Thyroid gland (tissue), 4 donors: ENCODE results near the gene SCFD2.

Experiments used
- CTCF ChIP-seq, 6 experiments: fragments of 200-600 bp in 3 of 6; fragments of 450-650 bp in 3 of 6; sonication (generic) in 3 of 6; IDR thresholded peaks; one replicate each; pipeline ENCODE4 v1.5.1; 2016 to 2019; ENCODE audit warnings: antibody characterized with exemption in 6 of 6, mild to moderate bottlenecking in 2 of 6, inconsistent platforms in 1 of 6, moderate library complexity in 1 of 6
- POLR2A ChIP-seq, 2 donors: fragments of 450-650 bp; IDR thresholded peaks; one replicate each; pipeline ENCODE4 v1.6.1; 2017; ENCODE audit warnings: antibody characterized with exemption in 2 of 2, mild to moderate bottlenecking in 2 of 2, moderate library complexity in 1 of 2

GRCh38 chr4:53186714-53187358 is 179.0 kb downstream of the SCFD2 start:
- TF ChIP-seq CTCF (IDR thresholded peaks at IDR 0.05), result no peak
- TF ChIP-seq POLR2A (IDR thresholded peaks at IDR 0.05), result no peak
